Aorta (tissue), 5 donors: Measurements from ENCODE around the gene MED22. TPM values are rescaled to one million over a fixed set of nuclear protein-coding genes. Genes with fewer than 3 reads are reported as not detected.

ENCODE experiments used
- ATAC-seq: fragments of 200-7000 bp; cut with Tn5 transposase; one replicate; pipeline ENCODE4 v1.9.1; 2022; ENCODE audit warnings: moderate library complexity; ENCODE audit not compliant: low FRiP score
- DNase-seq, 2 donors: peaks; one replicate each; pipeline ENCODE4 v3.0.0-alpha.2; 2020
- H3K27ac ChIP-seq, 2 donors: one replicate each; pipeline ENCODE4 v1.5.1; 2013; ENCODE audit warnings: low read length in 2 of 2, mild to moderate bottlenecking in 2 of 2, moderate library complexity in 2 of 2, control low read depth in 1 of 2, inconsistent platforms in 1 of 2, low read depth in 1 of 2
- H3K27me3 ChIP-seq, 2 donors: one replicate each; pipeline ENCODE4 v1.6.1; 2013; ENCODE audit warnings: control low read depth in 1 of 2, low read length in 1 of 2, mild to moderate bottlenecking in 1 of 2, moderate library complexity in 1 of 2; ENCODE audit not compliant: insufficient read depth in 2 of 2, control insufficient read depth in 1 of 2
- H3K36me3 ChIP-seq, 2 donors: one replicate each; pipeline ENCODE4 v1.6.1; 2013; ENCODE audit warnings: control low read depth in 1 of 2, low read length in 1 of 2, mild to moderate bottlenecking in 1 of 2; ENCODE audit not compliant: insufficient read depth in 2 of 2, control insufficient read depth in 1 of 2
- H3K4me1 ChIP-seq, 2 donors: one replicate each; pipeline ENCODE4 v1.6.1; 2013; ENCODE audit warnings: low read length in 2 of 2, control low read depth in 1 of 2, mild to moderate bottlenecking in 1 of 2, moderate library complexity in 1 of 2; ENCODE audit not compliant: insufficient read depth in 2 of 2, control insufficient read depth in 1 of 2
- H3K4me3 ChIP-seq, 2 donors: one replicate each; pipeline ENCODE4 v1.5.1; 2013; ENCODE audit warnings: low read length in 2 of 2, control low read depth in 1 of 2, mild to moderate bottlenecking in 1 of 2
- H3K9me3 ChIP-seq: one replicate; pipeline ENCODE4 v1.6.1; 2013; ENCODE audit warnings: mild to moderate bottlenecking, low read length; ENCODE audit not compliant: control insufficient read depth
- WGBS, 2 donors: extraction: QIAGEN DNeasy Blood & Tissue Kit; methylation state at CpG; one replicate each; pipeline ENCODE4 v1.1.7; 2013; 5-methylcytosine and 5-hydroxymethylcytosine counted together
- intact Hi-C, 2 donors: fragments of 100-400 bp; cut with DNase I; formaldehyde crosslinking; loops; one replicate each; pipeline versions ENCODE4 v1.14.2 to v1.15.0; 2022
- polyA plus RNA-seq, 2 donors: library from polyadenylated mRNA; stranded (reverse); fragments of 200-250 nt; gene quantifications; one replicate each; pipeline ENCODE4 v1.2.3, GENCODE V29; 2013
- total RNA-seq, 2 donors: library from RNA; stranded (reverse); fragmentation: NEBNext Ultra II Directional; extraction: Animal tissue kit (Norgen Biotek cat#: 25700); gene quantifications; one replicate each; pipeline ENCODE4 v1.2.1, GENCODE V29; 2021
- donor health status: healthy with polysubstance abuse.
- donor health status: Bipolar disorder and iron deficiency.
- donor health status: DM: no; HTN: no; CAD: no.
- donor health status: DM: no; HTN: no; CAD: no.
- donor health status: DM: yes; HTN: yes; CAD: no.

MED22 gene
- total and polyA plus RNA-seq, 4 donors = 10.8 to 37.0 (median 24.4) TPM

GRCh38 chr9:133354766-133355165 lies 6.8 kb upstream of the MED22 start:
- no peak for DNase-seq
- intact Hi-C loops = loop anchor here (5.0 to 10.0 kb wide), 2 partner anchors 60 to 63 kb away; partner anchors contain the start of gene REXO4 (in 2 of the 2)
- Histone ChIP-seq H3K27me3 (no peaks in the 10 kb centered on the region), H3K36me3 (peaks cover 0 to 7% of the 10 kb centered on the region in 2 donors), H3K9me3 (no peaks in the 10 kb centered on the region), H3K4me1 (no peaks in the 10 kb centered on the region), H3K4me3 (no peak overlapping the region), H3K27ac (no peak overlapping the region)
- no peak for ATAC-seq
- WGBS, 2 donors = 75 to 83% methylated on average over 7 of the region's 7 CpGs

DNA sequence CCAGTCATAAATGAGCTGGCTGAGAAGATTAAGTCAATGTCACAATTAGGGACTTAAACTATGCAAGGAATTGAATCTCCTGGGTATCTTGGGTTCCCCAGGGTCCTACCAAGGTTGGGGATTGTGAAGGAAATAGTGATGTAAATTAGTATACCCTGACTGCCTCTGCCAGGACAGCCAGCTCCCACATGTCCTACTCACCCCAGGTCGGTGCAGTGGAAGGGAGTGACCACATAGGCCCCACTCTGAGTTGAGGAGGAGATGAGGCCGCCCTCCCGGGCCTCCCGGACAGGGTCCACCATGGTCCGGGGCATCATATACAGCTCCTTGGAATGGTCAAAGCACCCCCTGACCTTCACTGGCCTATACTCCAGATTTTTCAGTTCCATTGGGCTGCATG lies 5.6 kb upstream of the MED22 start:
- no peak overlapping the region for H3K27ac ChIP-seq
- H3K4me1 ChIP-seq = no peaks in the 10 kb centered on the region
- no peaks in the 10 kb centered on the region for H3K9me3 ChIP-seq
- DNase-seq (no peak), ATAC-seq (no peak)
- no peak overlapping the region for H3K4me3 ChIP-seq
- peaks cover 0 to 7% of the 10 kb centered on the region in 2 donors for H3K36me3 ChIP-seq
- intact Hi-C loops = loop anchor here in 1 of 2 donors (10.0 kb wide), 1 partner anchor 61 kb away; the partner anchor contains the start of gene REXO4
- H3K27me3 ChIP-seq = no peaks in the 10 kb centered on the region
- 81 to 89% methylated on average over 5 of the region's 5 CpGs for WGBS, 2 donors

GRCh38 chr9:133352635-133353340 lies 4.9 kb upstream of the MED22 start:
- Histone ChIP-seq H3K9me3 (no peaks in the 10 kb centered on the region), H3K27ac (no peak overlapping the region), H3K4me3 (no peak overlapping the region), H3K27me3 (no peaks in the 10 kb centered on the region), H3K4me1 (no peaks in the 10 kb centered on the region), H3K36me3 (peaks cover 0 to 7% of the 10 kb centered on the region in 2 donors)
- intact Hi-C loops = loop anchor here in 1 of 2 donors (10.0 kb wide), 1 partner anchor 62 kb away; the partner anchor contains the start of gene REXO4
- ATAC-seq (no peak), DNase-seq (no peak)
- WGBS, 2 donors = 65 to 67% methylated on average over 8 of the region's 8 CpGs

GRCh38 chr9:133351908-133352634 lies 4.1 kb upstream of the MED22 start:
- H3K27ac ChIP-seq = no peak overlapping the region
- H3K27me3 ChIP-seq = no peaks in the 10 kb centered on the region
- peaks cover 0 to 7% of the 10 kb centered on the region in 2 donors for H3K36me3 ChIP-seq
- ATAC-seq = no peak
- no peak overlapping the region for H3K4me3 ChIP-seq
- no peaks in the 10 kb centered on the region for H3K9me3 ChIP-seq
- peak in 1 of 2 donors; percentile 61 for DNase-seq
- no peaks in the 10 kb centered on the region for H3K4me1 ChIP-seq
- WGBS, 2 donors = 67 to 72% methylated on average over 14 of the region's 14 CpGs
- intact Hi-C loops = loop anchor here in 1 of 2 donors (10.0 kb wide), 1 partner anchor 63 kb away; the partner anchor contains the start of gene REXO4

DNA sequence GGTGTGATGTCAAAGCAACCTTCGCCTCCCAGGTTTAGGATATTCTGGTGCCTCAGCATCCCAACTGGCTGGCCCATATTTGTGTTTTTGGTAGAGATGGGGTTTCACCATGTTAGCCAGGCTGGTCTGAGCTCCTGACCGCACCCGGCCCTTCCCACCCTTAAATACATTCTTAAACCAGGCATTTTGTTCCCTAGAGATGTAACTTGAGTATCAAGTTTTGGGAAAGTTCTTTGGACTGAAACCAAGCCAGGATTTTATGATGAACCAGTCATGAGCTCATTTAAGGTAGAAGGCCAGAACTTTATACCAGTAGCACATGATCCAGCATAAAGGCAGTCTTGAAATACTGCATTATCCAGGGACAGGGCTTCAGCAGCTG lies 3.6 kb upstream of the MED22 start:
- Histone ChIP-seq H3K4me3 (no peak overlapping the region), H3K27ac (no peak overlapping the region), H3K4me1 (peaks cover 0 to 1% of the 10 kb centered on the region in 2 donors), H3K27me3 (no peaks in the 10 kb centered on the region), H3K36me3 (peaks cover 0 to 7% of the 10 kb centered on the region in 2 donors), H3K9me3 (no peaks in the 10 kb centered on the region)
- intact Hi-C loops = loop anchor here in 1 of 2 donors (10.0 kb wide), 1 partner anchor 63 kb away; the partner anchor contains the start of gene REXO4
- 77 to 87% methylated on average over 3 of the region's 3 CpGs for WGBS, 2 donors
- ATAC-seq (no peak), DNase-seq (no peak)

- Histone ChIP-seq H3K4me3 (no peak overlapping the region), H3K9me3 (no peaks in the 10 kb centered on the region), H3K4me1 (peaks cover 0 to 3% of the 10 kb centered on the region in 2 donors), H3K36me3 (peaks cover 0 to 7% of the 10 kb centered on the region in 2 donors), H3K27ac (no peak overlapping the region), H3K27me3 (no peaks in the 10 kb centered on the region)
- DNase-seq (peak in 1 of 2 donors; percentile 39), ATAC-seq (no peak)
- 79 to 81% methylated on average over 15 of the region's 15 CpGs for WGBS, 2 donors
- intact Hi-C loops = loop anchor here (10.0 kb wide), 2 partner anchors 65 to 665 kb away; partner anchors contain the start of gene REXO4 (in 1 of the 2)
Measured at GRCh38 chr9:133349965-133350616, 2.2 kb upstream of the MED22 start.

DNA sequence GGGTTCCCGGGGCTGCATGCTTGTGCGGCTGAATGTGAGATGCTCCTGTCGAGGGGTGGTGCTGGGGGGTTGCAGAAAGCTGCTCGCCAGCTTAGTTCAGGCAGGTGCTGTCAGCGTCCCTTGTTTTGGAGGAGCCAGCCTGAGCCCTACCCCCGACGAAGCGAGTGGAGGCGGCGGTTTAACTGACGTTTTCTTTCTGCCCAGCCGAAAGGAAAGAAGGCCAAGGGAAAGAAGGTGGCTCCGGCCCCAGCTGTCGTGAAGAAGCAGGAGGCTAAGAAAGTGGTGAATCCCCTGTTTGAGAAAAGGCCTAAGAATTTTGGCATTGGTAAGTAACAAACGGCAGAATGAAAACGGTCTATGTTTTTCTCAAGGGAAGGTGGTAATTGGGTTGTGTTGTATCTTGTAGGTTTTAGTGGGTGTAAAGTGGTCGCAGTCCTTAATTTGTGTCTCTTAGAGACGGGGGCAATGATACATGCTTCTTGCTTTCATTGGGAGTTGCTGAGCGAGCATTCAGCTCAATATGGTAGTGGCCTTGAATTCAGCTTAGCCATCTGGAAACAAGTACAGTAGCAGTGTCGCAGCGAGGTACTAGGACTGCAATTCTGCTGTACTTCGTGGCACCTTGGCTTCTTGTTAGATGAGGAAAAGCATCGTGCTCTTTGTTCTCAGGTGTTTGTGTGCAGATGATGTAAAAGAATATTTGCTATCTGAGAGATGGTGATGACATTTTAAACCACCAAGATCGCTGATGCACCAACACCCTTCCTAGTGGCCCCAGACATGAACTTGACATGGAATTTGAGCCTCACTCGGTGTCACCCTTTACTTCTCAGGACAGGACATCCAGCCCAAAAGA lies 1.0 kb upstream of the MED22 start:
- H3K4me1 ChIP-seq = peaks cover 0 to 3% of the 10 kb centered on the region in 2 donors
- H3K9me3 ChIP-seq = no peaks in the 10 kb centered on the region
- DNase-seq = no peak
- WGBS, 2 donors = 19 to 20% methylated on average over 25 of the region's 25 CpGs
- intact Hi-C loops = loop anchor here in 1 of 2 donors (10.0 kb wide), 1 partner anchor 666 kb away; no protein-coding TSS in a partner anchor
- peak overlapping the region; percentile 10 to 93 for H3K4me3 ChIP-seq
- peaks cover 0 to 7% of the 10 kb centered on the region in 2 donors for H3K36me3 ChIP-seq
- peak overlapping the region; percentile 25 to 79 for H3K27ac ChIP-seq
- no peak for ATAC-seq
- no peaks in the 10 kb centered on the region for H3K27me3 ChIP-seq
